CD8-positive, alpha-beta memory T cell (primary cell): ENCODE results near the gene CLCN5. TPM values are rescaled to one million over a fixed set of nuclear protein-coding genes. Genes with fewer than 3 reads are reported as not detected.

Experiments used
- CTCF ChIA-PET: fragments of 350-600 bp; sonication (Branson Sonifier 250); formaldehyde crosslinking; loops from one replicate; lab custom pipeline; 2021; ENCODE audit warnings: antibody characterized with exemption; lab: Charles Lee
- POLR2A ChIA-PET: fragments of 350-600 bp; sonication (Branson Sonifier 250); formaldehyde crosslinking; loops from one replicate; lab custom pipeline; 2021; ENCODE audit warnings: antibody characterized with exemption; lab: Charles Lee
- DNase-seq, 5 donors: peaks; one replicate each; pipeline versions ENCODE4 v3.0.0 to v3.0.0-alpha.2; 2020 to 2022; ENCODE audit warnings: mixed read lengths in 1 of 5
- H3K27ac ChIP-seq: one replicate; pipeline ENCODE4 v1.7.0; 2013; ENCODE audit warnings: low read depth, mild to moderate bottlenecking, low read length, moderate library complexity
- H3K27me3 ChIP-seq: 2 replicates; pipeline ENCODE4 v1.7.0; 2013; ENCODE audit warnings: low read length, mild to moderate bottlenecking; ENCODE audit not compliant: insufficient read depth, poor library complexity, severe bottlenecking
- H3K36me3 ChIP-seq: 2 replicates; pipeline ENCODE4 v1.7.0; 2013; ENCODE audit warnings: mild to moderate bottlenecking, low read length, moderate library complexity; ENCODE audit not compliant: insufficient read depth
- H3K4me1 ChIP-seq: 2 replicates; pipeline ENCODE4 v1.7.0; 2013; ENCODE audit warnings: mild to moderate bottlenecking, low read length, moderate library complexity; ENCODE audit not compliant: insufficient read depth
- H3K4me3 ChIP-seq: 2 replicates; pipeline ENCODE4 v1.7.0; 2013; ENCODE audit warnings: mild to moderate bottlenecking, low read length
- H3K9me3 ChIP-seq: 2 replicates; pipeline ENCODE4 v1.7.0; 2013; ENCODE audit warnings: mild to moderate bottlenecking, low read length
- H3K27ac Mint-ChIP-seq, 8 donors: one replicate each; pipeline ENCODE4 v1.8.0; 2020 to 2021; ENCODE audit warnings: mixed read lengths in 8 of 8, mild to moderate bottlenecking in 6 of 8, inconsistent platforms in 3 of 8, moderate library complexity in 3 of 8
- H3K27me3 Mint-ChIP-seq, 2 donors: one replicate each; pipeline ENCODE4 v1.8.0; 2020 to 2021; ENCODE audit warnings: mixed read lengths in 2 of 2, mild to moderate bottlenecking in 1 of 2, moderate library complexity in 1 of 2
- H3K36me3 Mint-ChIP-seq, 3 donors: one replicate each; pipeline ENCODE4 v1.8.0; 2020 to 2021; ENCODE audit warnings: mixed read lengths in 3 of 3, inconsistent platforms in 1 of 3, mild to moderate bottlenecking in 1 of 3
- H3K4me1 Mint-ChIP-seq, 3 donors: one replicate each; pipeline ENCODE4 v1.8.0; 2020 to 2021; ENCODE audit warnings: mixed read lengths in 3 of 3, inconsistent platforms in 1 of 3, mild to moderate bottlenecking in 1 of 3
- H3K4me3 Mint-ChIP-seq, 7 donors: one replicate each; pipeline ENCODE4 v1.8.0; 2020 to 2021; ENCODE audit warnings: mixed read lengths in 7 of 7, mild to moderate bottlenecking in 6 of 7, moderate library complexity in 4 of 7, inconsistent platforms in 2 of 7
- H3K9me3 Mint-ChIP-seq, 5 donors: one replicate each; pipeline ENCODE4 v1.8.0; 2020 to 2022; ENCODE audit warnings: mixed read lengths in 5 of 5, mild to moderate bottlenecking in 3 of 5, moderate library complexity in 2 of 5, inconsistent platforms in 1 of 5
- polyA plus RNA-seq: library from polyadenylated mRNA; unstranded; fragments of 300-500 nt; fragmentation: Illumina TruSeq; gene quantifications from one replicate; pipeline ENCODE4 v1.2.3, GENCODE V29; 2021
- total RNA-seq, 2 experiments: library from RNA; stranded (reverse); gene quantifications; one replicate each; pipeline ENCODE4 v1.2.3, GENCODE V29; 2021

CLCN5 gene
- total and polyA plus RNA-seq, 3 experiments from 2014 or later: 0.63 to 4.0 (median 3.0) TPM

DNA sequence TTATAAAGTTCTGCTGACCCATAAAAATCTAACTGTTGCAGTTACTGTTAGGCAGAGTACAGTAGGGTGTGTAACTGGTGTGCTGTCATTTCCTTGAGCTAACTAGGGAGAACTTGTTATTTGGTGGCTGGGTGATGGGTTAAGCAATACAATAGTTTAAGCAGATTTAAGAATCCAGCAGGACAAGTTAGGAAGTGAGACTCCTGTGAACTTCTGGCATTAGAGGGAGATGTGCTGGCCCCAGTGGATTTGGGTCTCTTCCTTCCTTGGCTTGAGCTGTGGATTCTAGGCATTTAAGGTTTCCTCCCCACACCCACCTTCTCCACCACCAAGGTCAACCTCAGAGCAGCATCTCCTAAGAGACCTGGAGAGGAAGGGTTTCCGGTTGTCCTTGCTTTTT is 70.5 kb downstream of the CLCN5 start:
- no peaks in the 10 kb centered on the region for H3K36me3 ChIP-seq
- no peak overlapping the region for H3K27ac Mint-ChIP-seq
- no peak overlapping the region for H3K4me3 ChIP-seq
- H3K36me3 Mint-ChIP-seq: no peaks in the 10 kb centered on the region
- H3K27me3 Mint-ChIP-seq: peaks cover 0 to 13% of the 10 kb centered on the region in 2 donors
- no peak overlapping the region for H3K27ac ChIP-seq
- POLR2A ChIA-PET: no interaction called here
- no peaks in the 10 kb centered on the region for H3K9me3 ChIP-seq
- no peaks in the 10 kb centered on the region for H3K9me3 Mint-ChIP-seq
- CTCF ChIA-PET: no interaction called here
- no peaks in the 10 kb centered on the region for H3K27me3 ChIP-seq
- no peaks in the 10 kb centered on the region for H3K4me1 ChIP-seq
- peak overlapping the region in 1 of 7 donors; percentile 28 for H3K4me3 Mint-ChIP-seq
- H3K4me1 Mint-ChIP-seq: no peaks in the 10 kb centered on the region
- DNase-seq: no peak

DNA sequence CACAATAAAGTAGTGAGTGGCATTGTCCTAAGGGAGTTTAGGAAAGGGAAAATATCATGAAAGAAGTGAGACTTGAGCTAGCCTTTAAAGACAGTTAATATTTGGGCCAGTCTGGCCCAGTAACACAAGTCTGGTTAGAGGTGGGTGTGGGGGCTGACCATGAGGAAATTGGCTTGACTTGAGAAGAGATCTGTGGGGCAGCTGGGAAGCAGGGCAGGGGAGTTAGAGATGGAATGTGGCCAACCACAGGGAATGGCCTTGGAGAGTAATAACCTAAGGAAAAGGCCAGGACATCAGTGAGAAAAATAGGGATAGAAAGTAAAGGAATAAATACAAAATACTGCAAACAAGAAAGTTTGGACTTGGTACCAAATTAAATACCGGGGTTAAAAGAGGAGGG is 71.3 kb downstream of the CLCN5 start:
- no peaks in the 10 kb centered on the region for H3K4me1 ChIP-seq
- CTCF ChIA-PET: no interaction called here

DNA sequence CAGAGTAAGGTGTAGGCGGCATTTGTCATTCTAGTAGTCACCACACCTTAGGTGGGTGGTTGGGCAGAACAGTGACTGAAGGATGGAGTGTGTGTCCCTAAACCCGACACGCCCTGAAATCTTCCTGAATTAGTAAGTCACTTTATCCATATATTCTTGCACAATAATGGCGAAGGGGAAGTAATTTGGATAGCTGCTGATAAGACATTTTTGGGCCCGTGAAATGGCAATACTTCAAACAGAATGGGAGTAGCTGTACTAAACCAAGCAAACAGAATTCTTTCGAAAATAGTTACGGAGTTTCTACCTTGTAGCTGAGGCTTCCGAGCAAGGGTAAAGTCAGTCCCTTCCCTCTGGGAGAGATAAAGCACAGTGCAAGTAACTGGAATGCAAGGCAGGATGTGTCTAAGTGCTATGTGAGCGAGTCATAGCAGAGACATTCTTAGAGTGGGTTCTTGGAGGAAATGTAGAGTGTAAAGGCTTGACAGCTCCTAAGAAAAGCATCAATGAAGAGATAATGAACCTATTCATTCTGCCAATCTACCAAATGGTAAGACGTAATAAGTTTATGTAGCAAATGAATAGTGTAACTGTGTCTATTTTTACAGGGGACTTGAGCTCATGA is 72.8 kb downstream of the CLCN5 start:
- Mint-ChIP-seq H3K4me3 (no peak overlapping the region), H3K36me3 (no peaks in the 10 kb centered on the region), H3K27ac (no peak overlapping the region), H3K9me3 (no peaks in the 10 kb centered on the region), H3K4me1 (no peaks in the 10 kb centered on the region), H3K27me3 (peaks cover 0 to 8% of the 10 kb centered on the region in 2 donors)
- H3K4me1 ChIP-seq: no peaks in the 10 kb centered on the region
- no peaks in the 10 kb centered on the region for H3K27me3 ChIP-seq
- DNase-seq: no peak
- POLR2A ChIA-PET: no interaction called here
- H3K4me3 ChIP-seq: no peak overlapping the region
- H3K9me3 ChIP-seq: no peaks in the 10 kb centered on the region
- CTCF ChIA-PET: no interaction called here
- no peak overlapping the region for H3K27ac ChIP-seq
- no peaks in the 10 kb centered on the region for H3K36me3 ChIP-seq

More for the DNA sequence above, 71.3 kb downstream of the CLCN5 start:
- Mint-ChIP-seq H3K4me1 (no peaks in the 10 kb centered on the region), H3K27me3 (peaks cover 0 to 11% of the 10 kb centered on the region in 2 donors), H3K9me3 (no peaks in the 10 kb centered on the region), H3K27ac (no peak overlapping the region), H3K36me3 (no peaks in the 10 kb centered on the region), H3K4me3 (no peak overlapping the region)
- H3K27me3 ChIP-seq: no peaks in the 10 kb centered on the region
- POLR2A ChIA-PET: no interaction called here
- H3K36me3 ChIP-seq: no peaks in the 10 kb centered on the region
- no peak for DNase-seq
- no peaks in the 10 kb centered on the region for H3K9me3 ChIP-seq
- no peak overlapping the region for H3K27ac ChIP-seq
- no peak overlapping the region for H3K4me3 ChIP-seq

DNA sequence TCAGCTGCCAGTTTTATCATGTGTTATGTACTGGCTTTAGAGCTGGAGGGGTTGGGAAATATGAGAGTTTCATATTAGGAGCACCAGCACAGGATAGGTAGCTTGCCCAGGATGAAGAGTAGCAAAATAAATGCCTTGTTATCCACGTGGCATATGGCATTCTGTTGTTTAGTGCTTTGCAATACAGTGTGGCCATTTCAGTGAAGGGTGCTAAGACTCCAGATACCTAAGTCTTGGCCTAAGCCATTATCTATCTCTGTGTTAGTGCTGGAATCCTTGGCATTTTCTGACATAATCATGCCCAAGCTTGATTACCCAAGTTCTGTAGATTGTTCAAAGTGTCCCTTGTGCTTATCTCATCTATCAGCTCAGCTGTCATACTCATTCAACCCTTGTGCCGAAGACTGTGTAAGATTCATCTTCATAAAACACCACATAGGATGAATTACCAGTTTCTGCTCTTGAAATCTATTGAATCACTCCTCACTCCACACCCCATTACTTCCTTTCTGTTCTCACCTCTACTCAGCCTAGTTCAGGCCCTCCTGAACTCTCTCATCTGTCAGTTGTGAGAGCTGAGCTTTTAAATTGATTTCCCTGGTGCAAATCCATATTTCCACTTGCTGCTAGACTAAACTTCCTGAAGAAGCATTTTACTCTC is 73.5 kb downstream of the CLCN5 start:
- Mint-ChIP-seq H3K4me3 (no peak overlapping the region), H3K27ac (no peak overlapping the region), H3K36me3 (no peaks in the 10 kb centered on the region), H3K27me3 (peaks cover 0 to 9% of the 10 kb centered on the region in 2 donors), H3K9me3 (no peaks in the 10 kb centered on the region), H3K4me1 (no peaks in the 10 kb centered on the region)
- ChIA-PET CTCF (no interaction called here), POLR2A (no interaction called here)
- Histone ChIP-seq H3K4me1 (no peaks in the 10 kb centered on the region), H3K27ac (no peak overlapping the region), H3K9me3 (no peaks in the 10 kb centered on the region), H3K4me3 (no peak overlapping the region), H3K27me3 (no peaks in the 10 kb centered on the region), H3K36me3 (no peaks in the 10 kb centered on the region)
- no peak for DNase-seq

DNA sequence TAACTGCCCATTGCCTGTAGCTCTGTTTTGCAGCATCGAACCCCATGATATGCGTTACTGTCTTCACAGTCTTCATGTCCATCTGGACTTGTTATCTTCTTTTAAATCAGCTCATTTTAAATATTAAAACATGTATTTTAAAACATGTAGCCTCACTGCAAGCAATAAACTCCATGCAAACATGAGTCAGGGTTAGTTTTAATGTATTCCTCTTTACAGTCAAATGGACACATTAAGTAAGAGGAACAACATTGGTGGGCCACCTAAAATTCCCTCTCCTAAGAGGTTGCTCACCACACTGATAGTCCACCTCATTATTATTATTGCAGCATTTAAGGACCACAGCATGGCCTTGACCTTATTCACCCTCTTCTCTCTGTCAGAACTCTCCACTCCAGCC is 74.1 kb downstream of the CLCN5 start:
- H3K27ac Mint-ChIP-seq: no peak overlapping the region
- H3K9me3 Mint-ChIP-seq: no peaks in the 10 kb centered on the region
- no peaks in the 10 kb centered on the region for H3K4me1 ChIP-seq
- no peaks in the 10 kb centered on the region for H3K36me3 Mint-ChIP-seq
- H3K27me3 ChIP-seq: no peaks in the 10 kb centered on the region
- no peaks in the 10 kb centered on the region for H3K36me3 ChIP-seq
- H3K27ac ChIP-seq: no peak overlapping the region
- no peaks in the 10 kb centered on the region for H3K4me1 Mint-ChIP-seq
- no peaks in the 10 kb centered on the region for H3K9me3 ChIP-seq
- H3K27me3 Mint-ChIP-seq: peaks cover 0 to 5% of the 10 kb centered on the region in 2 donors
- ChIA-PET CTCF (no interaction called here), POLR2A (no interaction called here)
- H3K4me3 Mint-ChIP-seq: no peak overlapping the region
- DNase-seq: no peak
- H3K4me3 ChIP-seq: no peak overlapping the region

DNA sequence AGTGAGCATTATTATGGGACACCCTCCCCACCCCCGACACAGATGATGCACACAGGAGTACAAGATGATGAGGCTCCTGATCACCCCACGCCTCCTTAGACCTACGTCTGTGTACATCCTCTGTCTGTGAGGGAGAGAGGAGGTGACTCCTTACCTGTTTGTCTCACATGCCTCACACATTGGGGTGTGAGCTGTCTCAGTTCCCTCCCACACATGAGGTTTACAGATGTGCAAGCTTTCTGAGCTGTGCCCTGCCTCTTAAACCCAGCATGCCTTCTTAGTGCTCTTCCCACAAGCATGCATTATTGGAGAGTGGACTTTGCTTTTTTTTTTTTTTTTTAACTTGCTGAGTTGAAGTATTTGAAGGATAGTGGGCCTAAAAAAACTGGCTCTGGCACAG is 76.7 kb downstream of the CLCN5 start:
- ChIA-PET CTCF (no interaction called here), POLR2A (no interaction called here)
- Histone ChIP-seq H3K4me1 (no peaks in the 10 kb centered on the region), H3K9me3 (no peaks in the 10 kb centered on the region), H3K4me3 (no peak overlapping the region), H3K36me3 (no peaks in the 10 kb centered on the region), H3K27me3 (no peaks in the 10 kb centered on the region), H3K27ac (no peak overlapping the region)
- Mint-ChIP-seq H3K27me3 (peaks cover 0 to 7% of the 10 kb centered on the region in 2 donors), H3K4me3 (no peak overlapping the region), H3K9me3 (no peaks in the 10 kb centered on the region), H3K27ac (no peak overlapping the region), H3K36me3 (peaks cover 0 to 2% (median 0%) of the 10 kb centered on the region in 3 donors), H3K4me1 (no peaks in the 10 kb centered on the region)
- no peak for DNase-seq

DNA sequence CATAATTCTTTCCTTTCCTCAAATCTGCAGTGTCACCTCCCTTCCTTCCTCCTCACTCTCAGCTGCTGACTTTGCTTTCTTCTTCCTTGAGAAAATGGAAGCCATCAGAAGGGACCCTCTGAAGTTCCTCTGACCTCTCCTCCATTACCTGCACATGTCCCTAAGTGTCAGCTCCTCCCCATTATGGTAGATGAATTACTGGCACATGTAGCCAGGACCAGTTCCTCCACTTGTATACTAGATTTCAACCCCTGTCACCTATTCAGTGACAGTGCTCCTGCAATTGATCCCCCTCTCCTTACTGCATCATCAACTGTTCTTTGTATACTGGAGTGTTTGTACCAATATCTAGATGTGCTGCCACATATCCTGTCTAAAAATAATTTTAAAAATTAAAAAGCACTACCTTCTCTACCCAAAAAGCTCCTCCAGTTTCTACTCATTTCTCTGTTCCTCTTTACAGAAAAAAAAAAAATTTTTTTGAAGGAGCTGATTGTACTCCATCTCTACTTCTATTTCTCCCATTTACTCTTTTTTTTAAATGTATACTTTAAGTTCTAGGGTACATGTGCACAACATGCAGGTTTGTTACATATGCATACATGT is 78.6 kb downstream of the CLCN5 start:
- Histone ChIP-seq H3K4me3 (no peak overlapping the region), H3K36me3 (no peaks in the 10 kb centered on the region), H3K9me3 (no peaks in the 10 kb centered on the region), H3K27ac (no peak overlapping the region), H3K27me3 (no peaks in the 10 kb centered on the region), H3K4me1 (no peaks in the 10 kb centered on the region)
- POLR2A ChIA-PET: no interaction called here
- CTCF ChIA-PET: no interaction called here
- DNase-seq: no peak
- Mint-ChIP-seq H3K4me3 (no peak overlapping the region), H3K9me3 (no peaks in the 10 kb centered on the region), H3K27me3 (peaks cover 0 to 7% of the 10 kb centered on the region in 2 donors), H3K36me3 (peaks cover 0 to 2% (median 0%) of the 10 kb centered on the region in 3 donors), H3K4me1 (no peaks in the 10 kb centered on the region), H3K27ac (peak overlapping the region in 1 of 8 donors; percentile 85)

DNA sequence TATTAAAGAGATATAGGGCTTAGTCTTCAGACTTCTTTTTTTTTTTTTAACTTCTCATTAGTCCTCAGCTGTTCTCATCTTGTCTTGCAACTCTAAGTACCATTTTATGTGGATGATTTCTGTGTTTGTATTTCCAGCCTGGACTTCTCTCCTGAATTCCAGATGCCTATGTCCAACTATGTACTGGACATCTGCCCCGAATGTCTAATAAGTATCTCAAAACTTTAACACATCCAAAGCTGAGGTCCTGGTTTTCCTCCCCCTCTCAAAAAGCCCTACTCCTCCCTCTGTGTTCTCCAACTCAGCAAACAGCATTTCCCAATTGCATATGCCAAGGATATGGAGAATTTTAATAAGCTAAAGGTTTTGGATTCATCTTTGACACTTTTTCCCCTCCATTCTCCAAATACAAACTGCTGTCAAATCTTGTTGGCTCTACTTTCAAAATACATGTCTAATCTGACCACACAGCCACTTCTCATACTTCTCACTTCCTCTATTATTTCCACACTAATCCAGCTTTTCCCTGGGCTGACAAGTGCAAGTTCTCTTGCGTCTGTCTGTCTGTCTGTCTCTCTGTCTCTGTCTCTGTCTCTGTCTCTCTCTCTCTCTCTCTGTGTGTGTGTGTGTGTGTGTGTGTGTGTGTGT is 79.8 kb downstream of the CLCN5 start:
- Histone ChIP-seq H3K36me3 (no peaks in the 10 kb centered on the region), H3K27me3 (no peaks in the 10 kb centered on the region), H3K4me1 (no peaks in the 10 kb centered on the region), H3K9me3 (no peaks in the 10 kb centered on the region), H3K4me3 (no peak overlapping the region), H3K27ac (no peak overlapping the region)
- H3K27ac Mint-ChIP-seq: no peak overlapping the region
- no peaks in the 10 kb centered on the region for H3K4me1 Mint-ChIP-seq
- no peak for DNase-seq
- CTCF ChIA-PET: no interaction called here
- peaks cover 0 to 2% (median 0%) of the 10 kb centered on the region in 3 donors for H3K36me3 Mint-ChIP-seq
- H3K4me3 Mint-ChIP-seq: no peak overlapping the region
- no peaks in the 10 kb centered on the region for H3K9me3 Mint-ChIP-seq
- H3K27me3 Mint-ChIP-seq: peaks cover 0 to 9% of the 10 kb centered on the region in 2 donors
- POLR2A ChIA-PET: no interaction called here
